Fibroblast of pulmonary artery (primary cell): Measurements from ENCODE around the gene LRMDA.

Experiments
- DNase-seq: peaks from one replicate; pipeline ENCODE4 v3.0.0-alpha.2; 2010; ENCODE audit warnings: low read depth
- H3K4me3 ChIP-seq: replicated peaks from 2 replicates; pipeline ENCODE4 v1.5.1; 2011; ENCODE audit warnings: low read depth, mild to moderate bottlenecking, control low read depth, low read length, moderate library complexity
- TF ChIP-seq, protein P1 (sequence below): IDR thresholded peaks from 2 replicates; pipeline ENCODE4 v1.5.1; 2011; ENCODE audit warnings: mild to moderate bottlenecking, control low read depth, low read length, inconsistent platforms; ENCODE audit errors: missing control alignments

Gene LRMDA

DNA sequence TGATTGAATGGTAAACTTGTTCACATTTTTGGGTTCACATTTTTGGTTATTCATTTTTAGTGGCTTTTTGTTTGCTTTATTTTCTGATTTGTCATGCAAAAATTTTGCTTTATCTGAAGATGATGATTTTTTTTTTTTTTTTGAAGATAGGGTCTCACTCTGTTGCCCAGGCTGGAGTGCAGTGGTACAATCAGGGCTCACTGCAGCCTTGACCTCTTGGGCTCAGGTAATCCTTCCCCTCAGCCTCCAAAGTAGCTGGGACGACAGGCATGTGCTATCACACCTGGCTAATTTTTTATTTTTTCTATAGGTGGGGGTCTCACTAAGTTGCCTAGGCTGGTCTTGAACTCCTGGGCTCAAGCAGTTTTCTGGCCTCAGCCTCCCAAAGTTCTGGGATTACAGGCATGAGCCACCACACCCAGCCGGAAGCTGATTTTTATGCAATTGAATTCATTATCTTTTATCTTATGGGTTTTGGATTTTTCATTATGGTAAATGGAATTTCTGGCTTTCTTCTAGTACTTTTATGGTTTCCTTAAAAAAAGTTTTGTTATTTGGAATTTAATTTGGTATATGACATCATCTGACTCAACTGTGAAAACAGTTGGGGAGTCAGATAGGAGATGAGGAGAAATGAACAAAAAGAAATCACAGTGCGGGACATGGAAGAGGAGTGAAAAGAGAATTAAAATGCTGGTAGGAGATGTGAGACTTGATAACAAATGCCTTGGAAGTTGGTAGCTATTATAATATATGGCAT, 158.7 kb downstream of the LRMDA start:
- H3K4me3 ChIP-seq = no peak overlapping the region
- TF ChIP-seq, protein P1, sequence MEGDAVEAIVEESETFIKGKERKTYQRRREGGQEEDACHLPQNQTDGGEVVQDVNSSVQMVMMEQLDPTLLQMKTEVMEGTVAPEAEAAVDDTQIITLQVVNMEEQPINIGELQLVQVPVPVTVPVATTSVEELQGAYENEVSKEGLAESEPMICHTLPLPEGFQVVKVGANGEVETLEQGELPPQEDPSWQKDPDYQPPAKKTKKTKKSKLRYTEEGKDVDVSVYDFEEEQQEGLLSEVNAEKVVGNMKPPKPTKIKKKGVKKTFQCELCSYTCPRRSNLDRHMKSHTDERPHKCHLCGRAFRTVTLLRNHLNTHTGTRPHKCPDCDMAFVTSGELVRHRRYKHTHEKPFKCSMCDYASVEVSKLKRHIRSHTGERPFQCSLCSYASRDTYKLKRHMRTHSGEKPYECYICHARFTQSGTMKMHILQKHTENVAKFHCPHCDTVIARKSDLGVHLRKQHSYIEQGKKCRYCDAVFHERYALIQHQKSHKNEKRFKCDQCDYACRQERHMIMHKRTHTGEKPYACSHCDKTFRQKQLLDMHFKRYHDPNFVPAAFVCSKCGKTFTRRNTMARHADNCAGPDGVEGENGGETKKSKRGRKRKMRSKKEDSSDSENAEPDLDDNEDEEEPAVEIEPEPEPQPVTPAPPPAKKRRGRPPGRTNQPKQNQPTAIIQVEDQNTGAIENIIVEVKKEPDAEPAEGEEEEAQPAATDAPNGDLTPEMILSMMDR = no peak
- DNase-seq = no peak

DNA sequence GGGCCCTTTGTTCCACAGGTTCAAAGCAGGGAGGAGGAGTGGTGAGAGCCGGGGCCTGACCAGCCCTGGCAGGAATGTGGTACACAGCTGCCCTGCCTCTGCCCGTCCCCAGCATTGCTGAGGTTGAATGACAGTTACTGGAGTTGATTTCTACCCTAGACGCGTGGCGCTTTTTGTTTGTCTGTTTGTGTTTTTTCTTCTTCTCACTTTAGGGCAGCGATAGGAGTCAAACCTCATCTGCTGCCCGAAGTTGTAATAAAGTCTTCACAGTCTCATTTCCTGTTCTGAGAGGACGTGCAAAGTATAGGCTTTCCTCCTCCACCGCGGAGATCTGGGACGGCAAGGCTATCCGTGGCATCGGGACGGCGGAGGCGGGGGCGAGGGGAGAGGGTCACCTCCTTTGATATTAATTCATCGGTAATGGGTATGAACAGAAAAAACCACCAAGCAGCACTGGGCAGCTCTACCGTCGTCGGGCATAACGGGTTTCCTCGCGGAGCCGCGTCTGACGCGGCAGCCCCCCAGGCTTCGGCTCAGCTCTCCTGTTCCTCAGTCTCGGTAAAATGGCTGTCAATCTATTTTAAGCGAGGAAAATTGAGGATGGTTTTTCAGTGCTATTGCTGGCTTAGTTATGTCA, 160.8 kb downstream of the LRMDA start:
- TF ChIP-seq, protein P1 = no peak
- H3K4me3 ChIP-seq = peak overlapping the region; percentile 15
- no peak for DNase-seq

DNA sequence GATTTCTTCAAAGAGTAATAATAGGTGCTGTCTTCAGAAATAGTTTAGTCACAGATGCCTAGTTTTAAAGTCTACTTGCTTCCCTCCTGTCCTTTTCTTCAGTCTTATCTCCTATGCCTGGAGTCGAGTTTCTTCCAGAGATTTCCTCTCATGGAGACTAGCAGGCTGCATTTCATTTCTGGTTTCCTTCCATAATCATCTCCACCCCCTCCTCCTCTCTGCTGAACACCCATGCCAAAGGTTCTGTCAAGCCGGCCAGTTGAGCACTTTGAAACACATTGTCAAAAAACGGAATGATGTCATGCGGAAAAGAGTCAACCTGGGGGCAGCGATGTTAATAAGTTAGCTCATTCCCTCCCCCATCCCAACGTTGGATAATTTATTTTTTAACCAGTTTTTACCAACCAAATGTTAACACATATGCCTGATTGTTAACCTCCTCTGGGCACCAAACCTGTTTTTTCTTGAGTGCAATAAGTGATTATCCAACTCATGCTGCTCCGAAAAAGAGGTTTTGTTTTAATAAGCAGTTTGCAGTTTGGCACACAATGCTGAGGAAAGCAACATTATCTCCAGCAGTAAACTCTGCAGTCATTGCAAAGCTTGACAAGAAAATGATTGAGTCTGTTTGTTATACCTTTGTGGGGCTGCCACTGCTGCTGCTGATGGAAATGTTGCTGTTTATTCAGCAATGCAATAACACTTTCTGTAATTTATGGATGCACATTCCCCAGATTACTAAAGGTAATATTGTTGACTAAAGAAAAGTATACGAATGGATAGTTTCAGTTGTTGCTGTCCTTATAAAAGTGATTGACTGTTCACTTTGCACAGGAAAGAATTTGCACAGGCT, 161.6 kb downstream of the LRMDA start:
- DNase-seq = peak; percentile 6
- TF ChIP-seq, protein P1 = no peak
- no peak overlapping the region for H3K4me3 ChIP-seq

DNA sequence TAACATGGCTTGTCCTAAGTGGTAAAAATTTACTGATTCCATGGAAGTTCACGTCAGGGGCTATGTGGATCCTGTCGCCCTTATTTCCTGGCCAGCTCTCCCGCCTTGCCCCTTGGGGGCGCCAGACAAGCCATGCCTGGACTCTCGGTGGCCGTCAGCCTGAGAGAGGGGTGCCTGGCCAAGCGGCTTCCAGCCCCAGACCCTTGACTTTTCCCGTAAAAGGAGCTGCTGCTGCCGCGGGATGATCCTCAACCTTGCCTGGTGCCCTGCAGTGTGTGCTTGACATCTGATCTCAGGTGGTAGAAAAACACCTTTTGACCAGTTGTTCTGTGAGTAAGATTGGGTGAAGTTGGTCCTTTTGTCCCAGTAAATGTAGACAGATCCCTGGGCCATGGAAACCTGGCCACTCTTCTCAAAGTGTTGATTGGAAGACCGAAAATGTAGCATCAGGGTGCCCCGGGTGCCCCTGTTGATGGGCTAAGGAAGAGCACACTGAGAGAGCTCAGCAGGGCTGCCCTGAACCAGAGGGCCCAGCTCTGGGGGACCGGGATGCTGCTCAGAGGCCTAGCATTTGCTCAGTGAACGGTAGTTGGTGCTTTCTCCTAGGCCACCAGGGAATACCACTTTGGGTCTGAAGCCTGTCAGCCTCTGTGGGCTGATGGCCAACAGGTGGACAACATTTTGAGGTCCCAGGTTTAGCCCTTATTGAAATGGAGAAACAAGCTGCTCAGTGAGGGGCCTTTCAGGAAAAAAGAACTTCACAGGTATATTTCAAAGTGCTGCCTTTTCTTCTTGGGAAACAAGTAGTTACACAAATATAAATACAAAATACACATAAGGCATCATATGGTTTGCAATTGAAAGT, 162.5 kb downstream of the LRMDA start:
- TF ChIP-seq, protein P1 = peak; percentile 5
- no peak overlapping the region for H3K4me3 ChIP-seq
- no peak for DNase-seq

DNA sequence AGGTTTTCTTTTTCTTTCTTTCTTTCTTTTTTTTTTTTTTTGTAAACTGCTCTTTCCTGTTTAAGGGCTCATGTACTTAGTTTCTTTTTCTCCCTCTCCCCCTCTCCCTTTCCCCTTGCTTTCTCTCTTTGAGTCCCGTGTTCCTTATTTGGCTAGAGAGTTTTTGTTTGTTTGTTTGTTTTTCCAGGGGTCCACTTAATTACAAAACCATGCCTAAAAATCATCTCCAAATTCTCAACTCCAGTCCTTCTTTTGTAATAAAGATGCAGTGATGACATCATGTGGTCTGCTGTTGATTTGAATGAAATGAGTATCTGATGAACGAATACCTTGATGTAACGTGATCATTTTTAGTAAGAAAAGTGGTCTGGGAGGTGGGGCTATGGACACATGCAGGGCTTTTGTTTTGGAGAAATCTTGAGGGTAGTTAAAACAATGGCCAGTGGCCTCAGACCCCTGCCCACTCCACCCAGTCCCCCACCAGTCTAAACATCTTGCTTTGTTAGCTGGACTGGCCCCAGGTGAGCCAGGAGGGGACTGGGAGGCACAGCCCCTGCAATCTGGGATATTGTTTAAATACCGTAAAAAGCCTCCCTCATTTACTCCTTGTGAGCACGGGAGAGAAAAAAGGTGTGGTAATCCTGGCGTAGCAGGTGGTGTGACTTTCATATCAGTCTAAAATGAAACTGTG, 165.7 kb downstream of the LRMDA start:
- DNase-seq = no peak
- TF ChIP-seq, protein P1 = no peak
- no peak overlapping the region for H3K4me3 ChIP-seq

DNA sequence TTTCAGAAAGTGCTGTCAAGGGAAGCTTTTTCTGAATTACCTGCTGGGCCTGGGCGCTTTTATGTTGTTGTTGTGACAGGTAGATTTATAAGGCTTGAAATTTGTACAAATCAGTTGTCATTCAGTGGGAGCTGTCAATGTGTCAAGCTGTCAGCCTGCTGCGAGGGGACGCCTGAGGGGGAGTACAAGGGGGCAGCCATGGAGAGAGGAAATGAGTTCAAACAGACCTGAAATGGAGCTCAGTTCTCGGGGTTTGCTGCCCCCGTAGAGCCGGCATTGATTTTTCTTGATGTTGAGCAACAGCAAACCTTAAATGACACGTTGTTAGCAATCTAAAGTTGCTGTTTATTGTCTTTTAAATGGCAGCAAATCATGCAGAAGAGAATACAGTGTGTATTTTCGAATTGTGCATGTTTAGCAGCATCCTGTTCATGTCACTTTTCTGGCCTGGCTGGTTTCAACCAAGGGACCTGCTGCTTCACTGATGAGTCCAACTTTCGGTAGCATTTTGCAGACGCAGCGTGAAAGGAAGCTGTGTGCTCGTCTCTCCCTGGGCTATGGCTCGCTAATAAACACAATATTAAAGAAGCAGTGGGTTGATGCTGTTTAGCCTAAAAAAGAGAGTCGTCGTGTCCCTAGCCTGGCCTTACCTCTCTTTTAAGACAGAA, 166.5 kb downstream of the LRMDA start:
- TF ChIP-seq, protein P1 = no peak
- no peak overlapping the region for H3K4me3 ChIP-seq
- no peak for DNase-seq
